NT2/D1 (cell line): ENCODE results near the gene AFTPH.

Source experiments
- DNase-seq: peaks from one replicate; pipeline ENCODE4 v3.0.0-alpha.2; 2011; ENCODE audit warnings: low read depth, low spot score
- H3K27me3 ChIP-seq: 2 replicates; pipeline ENCODE4 v1.6.0; 2011; ENCODE audit warnings: mild to moderate bottlenecking; ENCODE audit not compliant: insufficient read length, insufficient read depth
- H3K36me3 ChIP-seq: 2 replicates; pipeline ENCODE4 v1.6.1; 2011; ENCODE audit warnings: mild to moderate bottlenecking, low read length, mixed read lengths; ENCODE audit not compliant: insufficient read depth, insufficient read length
- H3K4me1 ChIP-seq: 2 replicates; pipeline ENCODE4 v1.5.1; 2011; ENCODE audit not compliant: insufficient read depth, insufficient read length
- H3K4me3 ChIP-seq: 2 replicates; pipeline ENCODE4 v1.5.1; 2011; ENCODE audit warnings: low read depth; ENCODE audit not compliant: insufficient read length
- H3K9ac ChIP-seq: 2 replicates; pipeline ENCODE4 v1.6.0; 2011; ENCODE audit warnings: low read depth; ENCODE audit not compliant: insufficient read length
- H3K9me3 ChIP-seq: 2 replicates; pipeline ENCODE4 v1.5.1; 2011; ENCODE audit warnings: mild to moderate bottlenecking, low read length; ENCODE audit not compliant: insufficient read depth
- SUZ12 ChIP-seq: IDR thresholded peaks from 2 replicates; pipeline ENCODE4 v1.6.1; 2011; ENCODE audit not compliant: insufficient read length, insufficient read depth; ENCODE audit errors: extremely low read depth
- YY1 ChIP-seq: IDR thresholded peaks from 2 replicates; pipeline ENCODE4 v1.6.1; 2011; ENCODE audit not compliant: insufficient read length, insufficient read depth
- ZNF274 ChIP-seq: IDR thresholded peaks from 2 replicates; pipeline ENCODE4 v1.6.1; 2011; ENCODE audit warnings: mild to moderate bottlenecking, low read depth, low read length

The AFTPH gene

DNA sequence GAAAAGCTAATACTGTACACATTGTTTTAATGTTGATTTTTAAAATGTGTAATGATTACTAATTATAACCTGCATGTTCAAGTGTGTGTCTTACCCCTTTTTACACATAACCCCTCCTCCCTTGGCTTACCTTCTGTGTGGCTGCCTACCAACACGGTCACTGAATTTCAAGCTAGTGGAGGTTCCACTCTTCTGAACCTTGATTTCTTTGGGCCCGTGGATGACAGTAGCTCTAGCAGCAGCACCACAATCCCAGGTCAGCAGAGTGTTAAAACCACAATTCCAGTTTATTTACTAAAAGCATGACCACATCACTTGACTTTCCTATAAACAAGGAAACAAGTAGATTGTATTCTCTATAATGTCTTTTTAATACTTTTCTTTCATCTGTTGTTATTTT is 56.9 kb downstream of the AFTPH start:
- H3K9me3 ChIP-seq, result no peaks in the 10 kb centered on the region
- H3K4me1 ChIP-seq, result no peaks in the 10 kb centered on the region
- peaks cover 12% of the 10 kb centered on the region for H3K36me3 ChIP-seq
- no peak for DNase-seq
- TF ChIP-seq YY1, result no peak
- no peak for TF ChIP-seq ZNF274
- no peak for TF ChIP-seq SUZ12
- H3K9ac ChIP-seq, result no peak overlapping the region
- H3K27me3 ChIP-seq, result no peaks in the 10 kb centered on the region
- H3K4me3 ChIP-seq, result no peak overlapping the region

DNA sequence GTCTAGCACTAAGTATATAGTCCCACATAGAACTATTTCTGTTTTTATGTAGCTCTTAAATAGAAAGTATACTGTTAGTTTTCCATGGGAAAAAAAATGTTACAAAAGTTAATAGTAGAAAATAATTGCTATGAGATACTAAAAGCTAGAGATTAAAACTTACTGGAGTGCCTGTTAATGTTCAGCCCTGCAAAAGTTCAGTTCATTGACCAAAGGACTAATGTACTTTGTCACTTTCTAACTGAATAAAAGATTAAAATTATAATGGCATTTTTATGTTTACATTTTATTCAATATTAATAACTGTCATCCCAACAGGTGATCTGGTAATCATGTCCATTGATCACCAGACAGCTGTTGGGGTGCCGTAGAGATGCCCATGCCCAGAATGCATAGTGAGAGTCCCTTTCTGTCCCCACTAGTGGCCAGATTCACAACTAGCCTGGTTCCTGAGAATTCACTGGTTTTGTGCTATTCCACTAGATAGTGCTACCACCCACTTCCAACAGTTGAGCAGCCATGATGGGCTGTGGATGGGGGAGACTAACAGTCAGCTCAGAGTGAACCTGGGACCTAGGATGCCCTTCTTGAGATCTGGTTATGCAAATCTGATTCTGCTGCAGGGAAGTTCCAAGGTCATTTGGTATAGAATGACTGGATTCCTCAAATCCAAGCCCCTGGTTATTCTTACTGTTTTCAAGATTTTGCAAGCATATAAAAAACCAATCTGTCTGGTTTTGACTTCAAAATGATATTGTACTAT is 57.8 kb downstream of the AFTPH start:
- Histone ChIP-seq H3K4me3 (no peak overlapping the region), H3K36me3 (peaks cover 12% of the 10 kb centered on the region)
- no peak for DNase-seq

DNA sequence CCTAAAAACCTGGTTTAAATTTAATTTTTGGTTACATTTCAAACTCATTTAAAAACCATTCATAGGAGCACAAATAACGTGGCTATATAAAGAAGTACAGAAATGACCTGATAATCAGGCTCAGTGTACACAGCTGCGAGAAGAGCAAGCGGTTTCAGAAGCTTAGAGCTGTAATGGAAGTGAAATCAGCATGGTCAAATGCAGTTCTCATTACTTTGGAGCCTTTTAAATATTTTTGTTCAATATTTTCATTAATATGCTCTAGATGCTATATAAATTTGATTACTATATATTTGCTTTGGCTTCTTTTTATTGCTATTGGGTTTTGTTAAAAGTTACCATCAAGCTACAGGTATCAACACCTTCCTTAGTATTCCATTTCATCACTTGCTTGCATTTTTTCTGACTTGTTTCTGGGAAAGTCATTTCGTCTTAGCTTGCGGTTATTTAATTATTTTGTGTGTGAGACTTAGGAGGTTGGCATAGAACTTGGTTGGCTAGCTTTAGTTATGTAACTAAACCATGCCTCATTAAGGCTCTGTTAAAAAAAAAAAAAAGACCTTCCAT is 58.7 kb downstream of the AFTPH start:
- H3K4me1 ChIP-seq, result no peaks in the 10 kb centered on the region
- no peak overlapping the region for H3K9ac ChIP-seq
- no peaks in the 10 kb centered on the region for H3K27me3 ChIP-seq
- no peak for DNase-seq
- H3K36me3 ChIP-seq, result peaks cover 12% of the 10 kb centered on the region
- H3K9me3 ChIP-seq, result no peaks in the 10 kb centered on the region
- TF ChIP-seq ZNF274 (no peak), YY1 (no peak), SUZ12 (no peak)
- no peak overlapping the region for H3K4me3 ChIP-seq

More for the DNA sequence above, 57.8 kb downstream of the AFTPH start:
- TF ChIP-seq SUZ12 (no peak), ZNF274 (no peak), YY1 (no peak)
- Histone ChIP-seq H3K9ac (no peak overlapping the region), H3K27me3 (no peaks in the 10 kb centered on the region), H3K9me3 (no peaks in the 10 kb centered on the region), H3K4me1 (no peaks in the 10 kb centered on the region)

- Histone ChIP-seq H3K9me3 (no peaks in the 10 kb centered on the region), H3K36me3 (peaks cover under 1% of the 10 kb centered on the region), H3K4me1 (no peaks in the 10 kb centered on the region), H3K4me3 (no peak overlapping the region), H3K9ac (no peak overlapping the region), H3K27me3 (no peaks in the 10 kb centered on the region)
- TF ChIP-seq SUZ12 (no peak), YY1 (no peak), ZNF274 (no peak)
- DNase-seq, result no peak
Observed at GRCh38 chr2:64586054-64586453, 61.9 kb downstream of the AFTPH start.

GRCh38 chr2:64586883-64587481 is 62.9 kb downstream of the AFTPH start:
- no peak overlapping the region for H3K4me3 ChIP-seq
- no peaks in the 10 kb centered on the region for H3K36me3 ChIP-seq
- no peaks in the 10 kb centered on the region for H3K27me3 ChIP-seq
- peaks cover 2% of the 10 kb centered on the region for H3K4me1 ChIP-seq
- H3K9me3 ChIP-seq, result no peaks in the 10 kb centered on the region
- no peak for DNase-seq
- no peak for TF ChIP-seq ZNF274
- no peak for TF ChIP-seq SUZ12
- no peak for TF ChIP-seq YY1
- H3K9ac ChIP-seq, result no peak overlapping the region

DNA sequence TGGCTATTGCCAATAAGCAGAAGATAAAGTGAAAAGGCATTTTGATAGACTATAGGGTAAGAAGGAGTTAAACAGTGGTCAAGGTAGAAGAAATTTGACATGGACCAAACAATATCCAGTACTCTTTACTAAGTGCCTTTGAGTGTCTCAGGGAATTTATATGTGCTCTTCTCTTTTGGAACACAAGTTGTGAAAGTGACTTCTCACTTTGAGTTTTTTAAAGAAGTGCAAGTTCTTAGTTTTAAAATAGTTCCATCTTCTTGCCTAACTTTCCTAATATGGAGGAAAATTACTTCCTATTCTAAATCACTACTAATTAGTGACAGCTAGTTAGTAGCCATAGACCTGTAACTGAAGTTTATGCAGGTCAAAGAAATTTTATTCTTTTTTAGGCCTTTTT is 63.4 kb downstream of the AFTPH start:
- TF ChIP-seq YY1, result no peak
- TF ChIP-seq SUZ12, result no peak
- TF ChIP-seq ZNF274, result no peak
- DNase-seq, result no peak

DNA sequence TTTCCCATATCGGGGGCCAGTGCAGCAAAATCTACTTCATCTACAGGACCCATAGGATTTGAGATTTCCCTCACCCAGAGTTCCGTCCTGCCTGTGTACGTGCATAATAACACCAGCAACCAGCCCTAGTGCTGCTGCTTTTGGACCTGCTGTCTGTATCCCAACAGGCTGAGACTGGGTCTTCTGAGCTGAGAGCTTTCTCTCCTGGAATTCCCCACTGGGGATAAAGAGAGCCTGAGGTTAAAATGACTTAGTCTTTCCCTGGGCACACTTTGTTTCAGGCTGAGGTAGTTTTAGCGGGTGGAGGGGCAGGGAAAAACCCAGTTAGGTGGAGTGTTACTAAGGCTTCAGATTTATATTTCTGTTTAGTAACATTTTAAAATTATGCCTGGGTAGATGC is 67.1 kb downstream of the AFTPH start:
- H3K4me1 ChIP-seq, result peaks cover 2% of the 10 kb centered on the region

More for the DNA sequence above, 63.4 kb downstream of the AFTPH start:
- Histone ChIP-seq H3K4me3 (no peak overlapping the region), H3K9me3 (no peaks in the 10 kb centered on the region), H3K36me3 (no peaks in the 10 kb centered on the region), H3K27me3 (no peaks in the 10 kb centered on the region), H3K4me1 (peaks cover 2% of the 10 kb centered on the region), H3K9ac (no peak overlapping the region)

More for the DNA sequence above, 67.1 kb downstream of the AFTPH start:
- no peaks in the 10 kb centered on the region for H3K36me3 ChIP-seq
- H3K4me3 ChIP-seq, result no peak overlapping the region
- TF ChIP-seq YY1 (no peak), ZNF274 (no peak), SUZ12 (no peak)
- DNase-seq, result no peak
- no peaks in the 10 kb centered on the region for H3K27me3 ChIP-seq
- no peak overlapping the region for H3K9ac ChIP-seq
- H3K9me3 ChIP-seq, result no peaks in the 10 kb centered on the region
